Ectodermal cell (in vitro differentiated cells): Measurements from ENCODE around the gene ABCA4.

Source experiments
- H3K27ac ChIP-seq: 2 replicates; pipeline ENCODE4 v1.7.0; 2013; ENCODE audit warnings: mild to moderate bottlenecking, low read depth, low read length; ENCODE audit not compliant: insufficient read depth, poor library complexity, severe bottlenecking
- H3K27me3 ChIP-seq: 2 replicates; pipeline ENCODE4 v1.7.0; 2013; ENCODE audit warnings: mild to moderate bottlenecking, low read length; ENCODE audit not compliant: insufficient read depth, control insufficient read depth, poor library complexity, severe bottlenecking
- H3K36me3 ChIP-seq: one replicate; pipeline ENCODE4 v1.7.0; 2013; ENCODE audit warnings: low read length; ENCODE audit not compliant: control insufficient read depth, insufficient read depth
- H3K4me1 ChIP-seq: one replicate; pipeline ENCODE4 v1.7.0; 2013; ENCODE audit warnings: low read length; ENCODE audit not compliant: control insufficient read depth, insufficient read depth
- H3K4me3 ChIP-seq: 2 replicates; pipeline ENCODE4 v1.7.0; 2013; ENCODE audit warnings: low read depth, low read length, control low read depth; ENCODE audit not compliant: insufficient read depth
- H3K9me3 ChIP-seq: 2 replicates; pipeline ENCODE4 v1.7.0; 2013; ENCODE audit warnings: mild to moderate bottlenecking, low read length, moderate library complexity; ENCODE audit not compliant: control insufficient read depth
- WGBS, 2 experiments: methylation state at CpG; one replicate each; pipeline ENCODE4 v1.1.7; 2013; ENCODE audit warnings: missing lambda C conversion rate in 2 of 2; 5-methylcytosine and 5-hydroxymethylcytosine counted together

Gene ABCA4

DNA sequence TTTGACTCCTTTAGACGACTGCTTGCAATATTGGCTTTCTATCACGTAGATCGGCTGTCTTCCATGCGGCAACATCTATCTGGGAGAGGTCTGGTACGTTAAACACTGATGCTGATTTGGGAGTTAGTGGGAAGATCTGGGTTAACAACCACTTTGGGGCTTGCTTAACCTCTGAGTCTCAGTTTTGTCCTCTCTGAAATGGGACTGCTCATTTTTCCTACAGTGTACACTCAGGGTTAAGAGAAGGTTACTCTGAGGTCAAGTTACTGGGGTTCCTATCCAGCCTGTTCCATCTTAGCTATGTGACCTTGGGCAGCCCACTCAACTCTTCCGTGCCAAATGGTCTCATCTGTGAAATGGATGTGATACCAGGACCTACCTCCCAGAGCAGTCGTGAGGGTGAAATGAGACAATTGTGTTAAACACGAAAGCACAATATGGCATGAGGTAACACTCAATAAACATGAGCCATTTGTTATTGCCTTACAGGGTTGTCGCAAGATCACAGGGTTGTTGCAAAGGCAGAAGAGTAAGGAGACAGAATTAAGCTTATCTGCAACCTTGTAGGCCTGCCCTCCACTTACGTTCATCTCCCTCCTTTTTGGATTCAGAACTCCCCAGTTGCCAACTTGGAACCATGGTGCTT is 5.6 kb downstream of the ABCA4 start:
- no peaks in the 10 kb centered on the region for H3K36me3 ChIP-seq
- H3K9me3 ChIP-seq = no peaks in the 10 kb centered on the region
- H3K27ac ChIP-seq = no peak overlapping the region
- WGBS, 2 experiments = 84 to 87% methylated on average over 10 of the region's 10 CpGs
- no peak overlapping the region for H3K4me3 ChIP-seq
- peaks cover 53% of the 10 kb centered on the region for H3K4me1 ChIP-seq
- H3K27me3 ChIP-seq = peaks cover 9% of the 10 kb centered on the region

- peaks cover 41% of the 10 kb centered on the region for H3K4me1 ChIP-seq
- no peak overlapping the region for H3K4me3 ChIP-seq
- no peaks in the 10 kb centered on the region for H3K36me3 ChIP-seq
- peaks cover 9% of the 10 kb centered on the region for H3K27me3 ChIP-seq
- WGBS, 2 experiments = 34 to 36% methylated on average over 2 of the region's 2 CpGs
- no peaks in the 10 kb centered on the region for H3K9me3 ChIP-seq
- H3K27ac ChIP-seq = no peak overlapping the region
Measured at GRCh38 chr1:94113589-94114226, 7.2 kb downstream of the ABCA4 start.

GRCh38 chr1:94111879-94112278 is 9.1 kb downstream of the ABCA4 start:
- H3K4me1 ChIP-seq = peaks cover 26% of the 10 kb centered on the region
- no peaks in the 10 kb centered on the region for H3K36me3 ChIP-seq
- no peak overlapping the region for H3K4me3 ChIP-seq
- no peaks in the 10 kb centered on the region for H3K9me3 ChIP-seq
- 88% methylated on average over 9 of the region's 9 CpGs for WGBS, 2 experiments
- H3K27me3 ChIP-seq = no peaks in the 10 kb centered on the region
- no peak overlapping the region for H3K27ac ChIP-seq

GRCh38 chr1:94110946-94111740 is 9.8 kb downstream of the ABCA4 start:
- WGBS, 2 experiments = 84 to 87% methylated on average over 10 of the region's 10 CpGs
- Histone ChIP-seq H3K36me3 (no peaks in the 10 kb centered on the region), H3K27me3 (no peaks in the 10 kb centered on the region), H3K9me3 (no peaks in the 10 kb centered on the region), H3K4me1 (peaks cover 18% of the 10 kb centered on the region), H3K4me3 (no peak overlapping the region), H3K27ac (no peak overlapping the region)

- no peaks in the 10 kb centered on the region for H3K27me3 ChIP-seq
- 95 to 96% methylated on average over 4 of the region's 4 CpGs for WGBS, 2 experiments
- no peak overlapping the region for H3K27ac ChIP-seq
- H3K9me3 ChIP-seq = no peaks in the 10 kb centered on the region
- H3K4me3 ChIP-seq = no peak overlapping the region
- peaks cover 24% of the 10 kb centered on the region for H3K4me1 ChIP-seq
- no peaks in the 10 kb centered on the region for H3K36me3 ChIP-seq
Measured at GRCh38 chr1:94110021-94110761, 10.8 kb downstream of the ABCA4 start.

DNA sequence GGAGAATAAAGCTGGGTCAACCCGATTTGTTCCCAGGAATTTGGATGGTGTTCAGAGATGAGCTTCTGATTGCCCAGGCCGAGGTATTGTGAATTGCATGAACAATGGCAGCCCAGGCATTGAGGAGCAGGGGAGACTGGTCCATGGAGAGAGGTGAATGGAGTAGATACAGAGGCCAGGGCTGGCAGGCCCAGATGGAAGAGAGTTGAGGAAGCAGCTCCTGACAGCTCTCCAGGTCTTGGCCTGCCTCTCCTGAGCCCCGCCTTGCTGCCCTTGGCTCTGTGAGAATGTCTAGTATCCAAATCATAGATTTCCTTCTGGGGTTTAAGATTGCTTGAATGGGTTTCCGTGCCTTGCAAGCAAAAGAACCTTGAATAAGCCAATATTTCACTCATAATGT is 11.5 kb downstream of the ABCA4 start:
- no peaks in the 10 kb centered on the region for H3K9me3 ChIP-seq
- H3K36me3 ChIP-seq = no peaks in the 10 kb centered on the region
- no peak overlapping the region for H3K27ac ChIP-seq
- no peaks in the 10 kb centered on the region for H3K27me3 ChIP-seq
- H3K4me3 ChIP-seq = no peak overlapping the region
- 91 to 94% methylated on average over 4 of the region's 4 CpGs for WGBS, 2 experiments
- H3K4me1 ChIP-seq = peaks cover 29% of the 10 kb centered on the region

DNA sequence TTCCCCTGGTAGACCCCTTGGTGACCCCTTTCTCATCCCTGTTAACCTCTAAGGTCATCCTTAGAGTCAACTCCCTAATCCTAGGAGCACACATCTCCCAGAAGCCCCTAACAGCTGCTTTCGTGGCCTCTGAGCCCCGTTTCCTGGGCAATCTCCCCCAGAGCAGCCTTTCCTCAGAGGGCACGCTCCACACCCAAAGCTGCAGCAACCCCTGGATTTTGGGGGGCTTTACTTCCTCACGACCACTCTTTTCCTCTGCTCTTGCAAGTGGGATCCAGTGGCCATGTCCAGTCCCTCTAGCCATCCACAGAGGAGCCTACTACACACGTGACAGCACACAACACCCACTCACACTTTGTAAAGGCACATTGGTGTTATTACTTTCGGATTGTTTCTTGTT is 13.8 kb downstream of the ABCA4 start:
- Histone ChIP-seq H3K9me3 (no peaks in the 10 kb centered on the region), H3K4me3 (no peak overlapping the region), H3K27ac (no peak overlapping the region), H3K27me3 (no peaks in the 10 kb centered on the region), H3K36me3 (no peaks in the 10 kb centered on the region), H3K4me1 (peaks cover 27% of the 10 kb centered on the region)
- 95% methylated on average over 6 of the region's 6 CpGs for WGBS, 2 experiments

DNA sequence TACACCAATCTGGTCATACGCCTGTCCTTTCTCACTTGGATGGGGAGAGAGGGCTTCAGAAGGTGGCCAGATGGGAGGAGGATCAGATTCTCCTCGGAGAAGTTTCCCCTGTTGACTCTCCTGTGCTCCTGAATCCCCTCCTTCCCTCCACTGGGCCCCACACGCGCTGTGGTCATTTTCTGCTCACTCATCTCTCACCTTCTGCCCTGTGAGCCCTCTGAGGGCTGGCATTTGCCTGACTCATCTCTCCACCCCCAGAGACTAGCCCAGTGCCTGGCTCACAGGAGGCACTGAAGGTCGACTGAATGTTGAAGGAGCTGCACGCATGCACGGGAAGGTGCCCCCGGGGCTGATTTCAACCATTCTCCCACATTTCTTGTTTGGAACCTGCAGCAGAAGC is 14.2 kb downstream of the ABCA4 start:
- Histone ChIP-seq H3K27me3 (no peaks in the 10 kb centered on the region), H3K9me3 (no peaks in the 10 kb centered on the region), H3K4me3 (no peak overlapping the region), H3K4me1 (peaks cover 27% of the 10 kb centered on the region), H3K36me3 (no peaks in the 10 kb centered on the region), H3K27ac (no peak overlapping the region)
- 84% methylated on average over 8 of the region's 8 CpGs for WGBS, 2 experiments

GRCh38 chr1:94105957-94106529 is 14.9 kb downstream of the ABCA4 start:
- WGBS, 2 experiments = 75 to 79% methylated on average over 9 of the region's 9 CpGs
- Histone ChIP-seq H3K4me3 (no peak overlapping the region), H3K27ac (no peak overlapping the region), H3K27me3 (no peaks in the 10 kb centered on the region), H3K9me3 (no peaks in the 10 kb centered on the region), H3K36me3 (no peaks in the 10 kb centered on the region), H3K4me1 (peaks cover 21% of the 10 kb centered on the region)
